ENCODE results near the gene TULP4.

TULP4 gene

DNA sequence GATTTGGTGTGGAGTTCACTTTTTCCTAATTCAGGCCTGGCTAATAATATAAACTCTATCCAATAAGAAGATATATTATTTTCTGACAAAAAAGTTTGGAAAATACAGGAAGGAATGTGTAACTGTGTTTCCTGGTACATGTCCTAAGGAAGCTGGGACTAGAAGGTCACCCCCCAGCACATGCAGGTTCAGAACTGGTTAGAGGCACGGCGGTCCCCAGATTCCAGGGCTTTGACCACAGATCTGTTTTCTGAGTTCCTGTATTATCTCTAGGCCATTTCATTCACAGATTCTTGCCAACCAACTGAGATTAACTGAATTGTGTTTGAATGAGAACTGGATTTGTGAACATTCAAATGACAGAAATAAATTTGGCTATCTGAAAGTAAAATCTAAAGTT lies 94.5 kb downstream of the TULP4 start:
- no peak for DNase-seq (ENCODE audit: low read depth)
- TF ChIP-seq CTCF (IDR thresholded peaks at IDR 0.05; ENCODE audit: insufficient read depth, low read depth, low read length, missing control alignments): no peak
- no peak overlapping the region for H3K4me3 ChIP-seq (ENCODE audit: low read depth, low read length)

DNA sequence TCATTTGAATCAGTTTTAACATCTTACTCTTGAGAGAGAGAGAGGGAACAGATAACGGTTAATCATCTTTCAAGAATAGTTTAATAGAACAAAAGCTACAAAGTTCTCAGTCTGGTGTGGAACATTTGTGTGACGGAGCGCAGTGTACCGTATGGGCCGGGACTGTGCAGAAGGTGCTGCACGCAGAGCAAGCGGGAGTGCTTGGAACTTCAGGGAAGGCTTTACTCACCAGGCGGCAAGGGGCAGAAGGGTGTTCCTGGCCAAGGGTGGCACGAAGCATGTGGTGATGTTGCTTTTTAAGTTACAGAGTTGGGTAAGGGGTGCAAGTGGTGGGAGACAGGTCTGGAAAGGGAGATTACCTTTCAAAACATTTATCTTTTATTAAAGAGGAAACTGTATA lies 95.7 kb downstream of the TULP4 start:
- DNase-seq (ENCODE audit: low read depth): no peak
- H3K4me3 ChIP-seq (ENCODE audit: low read depth, low read length): no peak overlapping the region
- no peak for TF ChIP-seq CTCF (IDR thresholded peaks at IDR 0.05; ENCODE audit: insufficient read depth, low read depth, low read length, missing control alignments)

DNA sequence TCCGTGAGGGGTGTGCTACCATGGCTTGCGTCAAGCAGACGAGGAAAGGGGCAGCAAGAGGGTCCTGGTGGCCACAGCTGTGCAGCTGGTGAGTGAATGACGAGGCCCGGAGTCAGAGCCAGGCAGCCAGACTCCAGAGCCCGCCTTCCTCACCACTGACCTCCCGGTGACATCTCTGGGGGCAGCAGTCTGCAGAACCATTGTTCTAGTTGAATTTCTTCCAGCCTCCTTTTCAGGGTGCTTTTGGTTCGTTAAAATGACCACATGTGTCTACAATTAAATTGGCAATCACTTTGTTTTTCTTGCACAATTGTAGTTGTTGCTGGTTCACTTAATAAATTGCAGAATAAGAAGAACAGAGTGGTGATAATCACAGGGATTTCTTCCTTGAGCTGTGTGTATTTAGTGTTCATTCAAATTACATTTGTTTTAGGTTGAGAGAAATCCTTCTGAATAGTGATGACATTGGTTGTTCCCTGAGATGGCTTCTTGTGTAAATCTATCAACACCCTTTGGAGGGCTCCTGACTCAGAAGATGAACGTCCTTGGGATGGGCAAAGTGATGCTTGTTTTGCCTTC lies 96.4 kb downstream of the TULP4 start:
- no peak for TF ChIP-seq CTCF (IDR thresholded peaks at IDR 0.05; ENCODE audit: insufficient read depth, low read depth, low read length, missing control alignments)
- H3K4me3 ChIP-seq (ENCODE audit: low read depth, low read length): no peak overlapping the region
- no peak for DNase-seq (ENCODE audit: low read depth)

GRCh38 chr6:158409451-158409850 lies 97.2 kb downstream of the TULP4 start:
- no peak overlapping the region for H3K4me3 ChIP-seq (ENCODE audit: low read depth, low read length)
- no peak for DNase-seq (ENCODE audit: low read depth)
- TF ChIP-seq CTCF (IDR thresholded peaks at IDR 0.05; ENCODE audit: insufficient read depth, low read depth, low read length, missing control alignments): no peak

GRCh38 chr6:158410784-158411183 lies 98.5 kb downstream of the TULP4 start:
- no peak overlapping the region for H3K4me3 ChIP-seq (ENCODE audit: low read depth, low read length)
- no peak for DNase-seq (ENCODE audit: low read depth)
- TF ChIP-seq CTCF (IDR thresholded peaks at IDR 0.05; ENCODE audit: insufficient read depth, low read depth, low read length, missing control alignments): no peak

GRCh38 chr6:158411998-158412397 lies 99.7 kb downstream of the TULP4 start:
- DNase-seq (ENCODE audit: low read depth): no peak
- H3K4me3 ChIP-seq (ENCODE audit: low read depth, low read length): no peak overlapping the region
- no peak for TF ChIP-seq CTCF (IDR thresholded peaks at IDR 0.05; ENCODE audit: insufficient read depth, low read depth, low read length, missing control alignments)

GRCh38 chr6:158413028-158413427 lies 100.8 kb downstream of the TULP4 start:
- TF ChIP-seq CTCF (IDR thresholded peaks at IDR 0.05; ENCODE audit: insufficient read depth, low read depth, low read length, missing control alignments): no peak
- DNase-seq (ENCODE audit: low read depth): no peak
- H3K4me3 ChIP-seq (ENCODE audit: low read depth, low read length): no peak overlapping the region

Data from GM12865 (cell line).